Stimulated activated CD4-positive, alpha-beta T cell treated with anti-CD3 and anti-CD28 coated beads, Interleukin-4, amount 100 ng/mL, for 4 hours (primary cell): ENCODE measurements around the gene PCDH9.

Experiments used
- DNase-seq, 2 experiments: peaks; one replicate each; pipeline ENCODE4 v3.0.0-alpha.2; 2020

PCDH9 gene

DNA sequence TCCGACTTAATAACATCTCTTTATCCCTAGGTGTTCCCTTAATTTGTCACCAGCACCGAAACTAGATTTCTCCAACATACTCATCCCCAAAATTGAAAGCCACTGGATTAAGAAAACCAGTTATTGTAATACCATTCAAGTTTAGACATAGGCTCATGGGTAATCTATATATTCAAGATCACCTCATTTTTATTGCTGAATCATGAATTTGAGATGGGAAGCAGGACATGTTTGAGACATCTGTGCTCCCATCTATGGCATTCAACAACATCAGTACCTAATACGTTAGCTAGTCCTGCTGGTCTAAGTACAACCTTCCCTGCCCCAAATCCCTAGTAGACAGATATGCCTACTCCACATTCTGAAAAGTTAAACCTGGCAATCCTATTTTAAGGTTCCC lies 820.6 kb downstream of the PCDH9 start:
- no peak for DNase-seq

DNA sequence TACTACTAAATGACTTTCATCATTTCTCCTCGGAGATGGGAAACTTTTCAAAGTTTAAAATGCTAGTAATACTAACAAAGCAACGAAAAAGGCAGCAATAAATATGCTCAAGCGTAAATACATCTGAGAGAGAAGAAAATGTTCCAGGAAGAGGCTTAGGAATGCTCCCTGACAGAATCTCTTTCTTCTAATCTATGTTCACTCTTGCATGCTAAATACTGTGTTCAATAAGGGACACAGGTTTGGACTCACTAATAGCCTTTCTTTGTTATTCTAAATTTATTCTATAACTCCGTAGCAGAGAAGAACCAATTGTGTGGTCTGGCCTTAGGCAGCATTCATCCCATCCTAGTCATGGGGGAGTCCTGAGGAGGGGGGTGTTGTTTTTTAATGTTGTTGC lies 823.0 kb downstream of the PCDH9 start:
- no peak for DNase-seq

DNA sequence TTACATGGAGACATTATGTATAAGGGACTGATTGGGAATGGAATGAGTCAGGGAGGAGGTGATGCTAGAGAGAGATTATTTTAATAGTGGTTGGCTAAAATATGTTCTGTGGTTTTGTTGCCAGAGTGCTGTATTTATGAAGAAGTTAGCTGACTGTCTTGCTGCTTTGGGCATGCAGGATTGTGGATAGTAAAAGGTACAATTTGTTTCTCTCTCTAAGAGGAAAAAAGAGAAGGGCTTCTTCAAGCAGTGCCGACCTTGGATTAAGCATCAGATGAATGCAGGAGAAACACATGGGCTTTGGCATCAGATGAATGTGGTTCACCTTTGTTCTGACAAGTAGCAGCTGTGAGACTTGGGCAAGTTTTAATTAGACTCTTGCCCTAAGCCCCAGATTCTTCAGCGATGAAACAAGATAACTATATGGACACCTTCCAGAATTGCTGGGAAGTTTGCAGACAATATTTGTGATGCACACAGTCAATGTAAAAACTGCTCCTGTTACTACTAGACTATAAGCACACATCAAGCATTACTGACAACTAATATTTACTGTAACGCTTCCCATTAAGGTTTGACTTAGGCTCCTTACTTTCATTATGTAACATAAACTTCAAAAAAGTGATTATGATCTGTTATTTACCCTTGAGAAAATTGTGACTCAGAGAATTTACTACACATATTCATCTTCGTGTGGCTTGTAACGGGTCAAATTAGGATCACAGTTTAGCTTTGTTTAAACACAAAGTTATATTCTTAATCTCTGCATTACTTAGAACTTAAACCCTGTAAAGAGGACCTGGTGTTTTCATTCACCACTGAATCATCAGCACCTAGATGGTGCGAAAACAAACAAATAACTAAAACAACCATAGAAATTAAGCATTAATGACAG lies 824.0 kb downstream of the PCDH9 start:
- DNase-seq: no peak

DNA sequence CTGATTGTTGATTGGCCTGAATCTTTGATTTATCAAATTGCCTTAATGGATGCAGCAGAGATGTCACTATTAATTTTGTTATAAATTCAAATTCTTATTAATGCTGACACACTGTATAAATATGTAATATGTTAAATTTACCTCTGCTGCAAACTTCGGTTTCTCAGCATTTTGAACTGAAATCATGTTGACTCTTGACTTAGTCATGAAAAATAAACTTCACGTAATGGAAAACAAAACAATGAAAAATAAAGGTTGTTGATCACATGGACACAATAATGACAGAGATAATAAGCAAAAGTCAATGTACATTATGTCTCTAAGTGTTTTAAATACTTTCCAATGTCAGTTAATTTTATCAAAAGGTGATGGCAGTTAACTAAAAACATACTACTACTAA lies 827.6 kb downstream of the PCDH9 start:
- no peak for DNase-seq

DNA sequence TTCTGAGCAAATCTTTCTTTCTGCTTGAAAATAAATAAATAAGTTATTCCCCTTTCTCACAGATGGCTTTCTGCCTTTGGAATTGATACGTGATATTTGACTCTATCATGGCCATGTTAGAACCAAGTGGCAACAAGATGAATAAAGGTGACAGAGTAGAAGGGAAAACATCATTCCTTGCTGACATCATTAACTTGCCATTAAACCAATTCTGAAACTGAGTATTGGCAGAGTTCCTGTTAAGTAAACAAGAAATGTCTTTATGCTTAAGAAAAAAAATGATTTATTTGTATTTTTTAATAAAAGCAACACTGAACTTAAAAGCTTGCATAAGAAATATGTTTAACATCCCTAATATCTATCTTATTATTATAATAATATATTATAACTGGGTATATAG lies 828.1 kb downstream of the PCDH9 start:
- DNase-seq: no peak

DNA sequence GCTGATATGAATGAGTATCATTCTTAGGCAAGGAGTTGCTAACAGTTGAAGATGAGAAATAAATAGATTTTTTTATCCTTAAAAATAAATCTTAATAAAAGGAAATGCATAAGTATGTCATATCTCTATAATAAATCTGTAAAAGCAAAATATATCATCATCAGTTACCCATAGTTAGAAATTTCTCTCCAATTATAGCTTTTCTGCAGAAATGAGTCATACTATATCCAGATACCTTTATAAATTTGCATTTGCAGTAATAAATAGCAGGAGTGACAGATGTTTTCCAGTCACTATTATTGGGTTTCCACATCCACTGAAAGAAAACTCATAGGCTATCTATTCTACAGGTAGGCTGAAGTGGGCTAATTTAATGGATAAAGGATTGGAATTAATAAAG lies 829.8 kb downstream of the PCDH9 start:
- no peak for DNase-seq

DNA sequence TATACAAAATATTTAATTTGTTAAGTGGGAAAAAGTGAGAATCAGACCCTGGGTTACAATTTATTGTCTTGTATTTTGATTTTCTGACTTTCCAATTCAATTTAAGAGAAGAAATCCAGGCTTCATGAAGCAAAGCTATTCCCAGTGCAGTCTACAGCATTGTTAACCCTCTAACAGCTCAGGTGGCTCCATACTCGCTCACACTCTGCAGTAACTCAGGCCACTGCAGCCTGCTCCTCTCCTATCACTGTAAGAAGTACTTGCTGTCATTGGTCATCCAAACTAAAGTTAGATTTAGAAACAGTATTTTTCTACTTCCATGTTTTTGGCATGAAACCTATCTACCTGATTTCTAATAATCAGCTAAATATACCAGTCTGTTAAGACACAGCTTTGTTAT lies 830.3 kb downstream of the PCDH9 start:
- DNase-seq: no peak

DNA sequence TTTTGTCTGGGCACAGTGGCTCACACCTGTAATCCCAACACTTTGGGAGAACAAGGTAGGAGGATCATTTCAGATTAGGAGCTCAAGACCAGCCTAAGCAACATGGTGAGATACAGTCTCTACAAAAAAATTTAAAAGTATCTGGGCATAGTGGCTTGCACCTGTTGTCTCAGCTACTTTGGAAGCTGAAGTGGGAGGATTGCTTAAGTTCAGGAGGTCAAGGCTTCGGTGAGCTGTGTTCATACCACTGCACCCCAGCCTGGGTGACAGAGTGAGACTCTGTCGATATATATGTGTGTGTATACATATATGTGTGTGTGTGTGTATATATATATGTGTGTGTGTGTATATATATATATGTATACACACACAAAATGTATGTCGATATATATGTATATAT lies 833.0 kb downstream of the PCDH9 start:
- DNase-seq: no peak

DNA sequence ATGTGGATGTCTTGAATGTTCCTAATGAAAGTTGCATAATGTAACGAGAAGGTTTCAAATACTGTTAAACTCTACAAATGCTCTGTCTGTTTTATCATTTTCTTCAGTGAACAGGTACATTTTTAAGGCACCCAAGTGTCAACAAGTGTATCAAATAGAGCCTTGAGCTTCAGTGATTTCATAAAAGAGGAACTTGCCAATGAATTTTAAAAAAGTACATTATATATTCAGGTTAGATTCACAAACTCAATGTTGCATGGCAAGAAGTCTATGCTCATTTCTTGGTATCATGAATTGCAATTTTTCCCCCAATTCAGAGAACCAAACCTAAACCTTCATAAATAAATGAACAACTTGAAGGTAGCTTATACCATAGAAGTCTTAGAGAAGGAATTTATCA lies 838.8 kb downstream of the PCDH9 start:
- no peak for DNase-seq

DNA sequence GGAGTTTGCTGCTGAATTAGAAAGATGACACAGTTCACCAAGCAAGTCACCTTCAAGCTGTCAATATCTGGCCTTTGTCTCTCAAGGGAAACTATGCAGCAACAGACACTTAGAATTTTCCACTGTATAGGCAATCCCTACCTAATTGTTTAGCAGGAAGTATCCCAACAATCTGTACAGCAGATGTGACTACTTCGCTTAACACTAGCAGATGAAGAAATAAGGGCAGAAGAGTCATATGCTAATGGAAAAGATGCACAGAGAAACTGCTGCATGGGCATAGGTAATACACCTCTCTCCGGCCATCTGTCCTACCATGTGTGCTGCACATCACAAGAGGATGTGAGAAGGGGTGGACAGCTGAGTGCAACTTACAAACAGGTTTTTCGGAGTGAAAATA lies 851.2 kb downstream of the PCDH9 start:
- no peak for DNase-seq

DNA sequence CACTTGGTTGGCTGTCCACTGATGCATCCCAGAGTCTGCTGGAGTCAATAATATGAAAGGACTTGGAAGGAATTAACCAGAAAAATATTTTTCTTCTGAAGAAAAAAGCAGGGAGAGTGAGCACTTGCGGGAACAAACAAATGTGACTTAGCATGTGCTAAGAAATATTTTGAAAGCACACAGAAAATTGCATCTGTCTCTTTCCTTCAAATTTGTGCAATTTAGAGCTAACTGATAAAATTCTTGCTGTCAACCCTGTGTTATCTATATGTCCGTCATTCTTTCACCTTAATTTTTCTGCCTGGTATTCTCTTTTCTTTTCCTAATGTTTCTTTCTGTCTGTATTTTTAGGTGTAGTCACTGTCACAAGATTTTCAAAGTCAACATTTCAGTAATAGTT lies 852.6 kb downstream of the PCDH9 start:
- DNase-seq: no peak

DNA sequence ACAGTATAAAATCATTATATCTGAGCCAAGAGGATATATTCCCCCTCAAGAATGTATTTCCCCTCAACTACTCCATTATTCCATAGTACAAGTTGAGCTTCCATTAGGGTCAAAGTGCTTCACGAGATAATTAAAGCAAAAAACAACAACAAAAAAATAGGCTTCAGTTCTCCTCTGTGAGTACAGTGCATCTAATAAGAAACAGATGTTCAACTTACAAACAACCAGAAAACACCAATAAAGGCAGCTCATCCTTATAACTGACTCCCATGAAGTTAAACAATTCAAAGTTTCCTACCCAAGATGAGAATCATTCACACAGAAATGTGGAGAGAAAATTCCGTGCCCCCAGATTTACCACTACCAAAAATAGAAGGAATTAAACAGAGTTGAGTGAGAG lies 854.4 kb downstream of the PCDH9 start:
- no peak for DNase-seq

DNA sequence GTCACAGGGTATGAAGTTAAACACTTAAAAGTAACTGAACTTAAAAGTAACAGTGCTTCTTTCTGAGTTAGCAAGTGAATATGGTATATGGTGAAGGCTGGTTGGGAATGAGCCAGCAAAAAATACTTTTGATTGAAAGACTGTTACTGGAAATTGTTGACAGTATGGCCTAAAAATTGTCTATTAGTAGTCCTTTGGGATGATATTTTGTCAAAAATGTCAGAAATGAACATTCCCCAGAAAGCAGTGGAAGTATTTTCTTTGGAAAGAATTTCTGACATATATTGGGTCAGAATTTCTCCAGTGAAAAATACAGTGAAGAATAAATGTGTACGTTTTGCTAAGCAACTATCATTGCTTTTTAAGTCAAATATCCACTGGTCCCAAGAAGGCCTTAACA lies 860.5 kb downstream of the PCDH9 start:
- no peak for DNase-seq

DNA sequence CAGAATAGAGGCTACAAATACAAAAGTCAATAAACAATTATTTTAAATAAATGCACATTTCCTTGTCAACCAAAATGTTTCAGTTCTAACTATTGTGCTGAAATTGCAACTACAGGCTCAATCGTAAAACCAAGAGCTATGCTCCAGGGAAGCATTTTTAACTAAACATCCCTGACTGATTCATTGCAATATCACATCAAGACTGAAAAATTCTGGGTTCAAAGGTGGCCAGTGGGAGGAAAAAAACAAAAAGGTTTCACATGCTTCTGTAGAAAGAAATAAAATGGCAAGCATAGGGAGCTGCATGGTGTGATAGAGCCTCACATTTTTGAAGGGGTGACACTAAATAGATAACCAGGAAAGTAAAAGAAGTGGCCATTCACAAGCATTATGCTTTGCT lies 862.8 kb downstream of the PCDH9 start:
- DNase-seq: no peak

DNA sequence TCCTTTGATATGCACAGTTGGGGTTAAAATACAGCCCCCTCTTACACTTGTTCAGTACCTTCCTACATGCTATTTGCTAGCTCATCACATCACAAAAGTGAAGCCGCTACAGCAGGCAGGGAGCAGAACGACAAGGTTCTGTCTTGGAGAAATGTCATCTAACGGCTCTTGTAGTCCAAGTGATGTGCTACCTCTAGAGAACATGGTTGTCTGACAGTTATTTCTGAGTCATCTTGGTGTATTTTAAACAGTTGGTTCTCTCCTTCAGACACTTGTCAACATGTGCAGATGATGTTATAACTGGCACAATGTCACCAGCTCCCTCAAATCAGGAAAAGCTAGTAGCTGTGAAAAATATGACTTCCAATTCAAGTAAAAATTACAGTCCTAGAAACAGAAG lies 865.0 kb downstream of the PCDH9 start:
- no peak for DNase-seq

DNA sequence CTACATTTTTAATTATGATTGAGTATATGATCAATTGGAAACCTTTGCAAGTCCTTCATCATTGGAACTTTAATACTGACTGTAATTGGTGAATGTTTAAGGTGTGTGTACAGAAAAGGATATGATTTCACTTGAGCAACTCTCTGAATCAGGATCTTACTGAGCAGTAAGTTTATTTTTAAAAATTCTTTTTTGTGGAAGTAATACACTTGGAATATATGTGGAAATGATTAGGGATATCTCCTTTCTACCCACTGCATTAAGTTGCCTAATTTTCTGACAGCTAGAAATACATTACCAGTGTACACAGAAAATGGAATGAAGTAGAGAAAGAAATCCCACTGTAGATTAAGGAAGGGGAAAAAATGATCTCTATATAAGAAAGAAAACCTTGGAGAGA lies 865.8 kb downstream of the PCDH9 start:
- no peak for DNase-seq

DNA sequence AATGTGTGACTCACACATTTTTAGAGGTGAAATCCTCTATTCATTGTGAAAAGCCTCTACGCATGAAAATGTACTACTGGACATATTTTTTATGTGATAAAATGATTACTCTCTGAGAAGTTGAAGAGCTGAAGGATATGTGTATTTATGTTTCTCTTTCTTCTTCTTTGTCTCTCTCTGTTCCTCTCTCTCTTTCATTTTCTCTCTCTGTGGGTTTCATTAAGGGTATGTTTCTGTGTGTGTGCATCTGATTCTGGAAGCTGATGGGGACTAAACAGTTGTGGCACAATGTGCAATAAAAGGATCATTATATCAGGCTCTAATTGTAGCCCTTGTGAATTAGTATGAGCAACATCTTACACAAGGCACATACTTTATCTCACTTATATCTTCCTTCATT lies 867.7 kb downstream of the PCDH9 start:
- DNase-seq: no peak

DNA sequence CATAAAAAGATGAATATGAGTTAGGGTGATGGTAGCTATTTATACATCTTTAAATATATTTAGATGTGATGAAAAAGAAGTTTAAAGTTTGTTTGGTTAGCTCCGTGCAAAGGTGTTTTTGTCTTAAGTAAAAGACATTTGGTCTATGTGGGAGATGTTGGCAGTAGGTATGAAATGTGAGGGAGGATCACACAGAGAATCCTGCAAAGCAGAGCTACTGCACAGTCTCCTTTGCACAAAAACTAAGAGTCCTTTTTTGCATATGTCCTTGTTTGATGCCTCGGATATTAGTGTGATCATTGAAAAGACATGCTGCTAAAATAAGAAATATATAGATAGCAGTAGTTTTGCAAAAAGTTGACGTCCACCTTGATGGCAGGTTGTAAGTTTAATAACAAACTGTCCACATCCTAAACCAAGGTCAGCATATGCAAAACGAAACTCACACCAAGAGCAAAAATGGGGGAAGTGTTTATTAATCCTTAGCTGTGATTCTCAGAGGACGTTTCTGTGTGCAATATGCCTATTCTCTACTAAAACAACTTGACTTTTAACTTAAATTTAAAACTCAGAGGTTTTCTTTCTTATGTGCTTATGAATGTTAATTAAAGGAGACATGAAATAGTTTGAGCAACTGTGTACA lies 870.1 kb downstream of the PCDH9 start:
- DNase-seq: no peak

DNA sequence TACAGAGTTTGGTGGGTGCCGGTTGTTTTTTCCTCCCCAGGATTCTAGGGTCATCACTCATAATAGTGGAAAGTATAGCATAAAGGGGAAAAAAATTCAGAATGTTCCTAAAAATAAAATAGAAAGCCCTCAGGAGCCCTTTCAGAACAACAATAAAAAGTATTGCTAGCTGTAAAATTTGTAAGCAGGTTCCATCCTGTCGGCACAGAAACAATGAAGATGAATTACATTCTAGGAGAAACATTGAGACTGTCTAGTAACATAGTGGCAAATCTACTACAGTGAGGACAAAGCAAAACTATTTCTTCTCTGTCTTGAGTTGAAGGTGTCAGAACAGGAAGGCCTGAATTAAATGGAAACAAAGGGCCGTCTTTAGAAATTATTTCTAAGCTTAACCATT lies 870.7 kb downstream of the PCDH9 start:
- no peak for DNase-seq

DNA sequence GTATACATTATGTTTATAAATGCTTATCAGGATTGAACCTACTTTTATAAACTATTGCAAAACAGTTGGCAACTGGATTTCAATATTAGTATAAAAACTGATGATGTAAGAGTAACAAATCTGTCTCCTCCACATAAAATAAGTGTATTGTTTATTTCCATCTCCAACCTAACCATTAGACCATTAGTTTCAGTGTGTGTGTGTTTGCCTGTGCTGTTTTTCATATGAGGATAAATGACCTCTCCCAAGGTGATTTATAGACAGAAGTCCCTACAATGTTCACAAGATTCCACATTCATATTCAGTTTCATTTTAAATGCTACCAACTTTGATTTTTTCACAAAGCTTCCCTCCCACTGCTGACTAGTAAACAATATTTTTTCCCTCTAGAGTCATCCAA lies 871.6 kb downstream of the PCDH9 start:
- no peak for DNase-seq

DNA sequence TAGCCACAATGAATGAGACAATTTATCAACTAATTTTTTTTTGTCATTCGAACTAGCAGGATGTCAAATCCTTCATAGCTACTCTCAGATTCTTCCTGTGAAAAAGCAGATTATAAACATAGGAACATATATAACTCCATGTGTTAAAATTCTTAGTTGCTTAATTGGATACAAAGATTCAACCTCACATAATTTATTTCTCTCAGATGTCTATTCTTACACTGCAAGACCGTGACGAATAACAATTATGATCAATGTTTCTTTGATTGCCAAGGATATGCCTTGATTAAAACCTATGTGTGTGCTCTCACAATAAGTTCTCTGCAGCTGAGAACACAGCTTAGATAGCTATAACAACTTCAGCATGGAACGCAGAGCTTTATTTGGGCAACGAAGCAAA lies 872.7 kb downstream of the PCDH9 start:
- no peak for DNase-seq

DNA sequence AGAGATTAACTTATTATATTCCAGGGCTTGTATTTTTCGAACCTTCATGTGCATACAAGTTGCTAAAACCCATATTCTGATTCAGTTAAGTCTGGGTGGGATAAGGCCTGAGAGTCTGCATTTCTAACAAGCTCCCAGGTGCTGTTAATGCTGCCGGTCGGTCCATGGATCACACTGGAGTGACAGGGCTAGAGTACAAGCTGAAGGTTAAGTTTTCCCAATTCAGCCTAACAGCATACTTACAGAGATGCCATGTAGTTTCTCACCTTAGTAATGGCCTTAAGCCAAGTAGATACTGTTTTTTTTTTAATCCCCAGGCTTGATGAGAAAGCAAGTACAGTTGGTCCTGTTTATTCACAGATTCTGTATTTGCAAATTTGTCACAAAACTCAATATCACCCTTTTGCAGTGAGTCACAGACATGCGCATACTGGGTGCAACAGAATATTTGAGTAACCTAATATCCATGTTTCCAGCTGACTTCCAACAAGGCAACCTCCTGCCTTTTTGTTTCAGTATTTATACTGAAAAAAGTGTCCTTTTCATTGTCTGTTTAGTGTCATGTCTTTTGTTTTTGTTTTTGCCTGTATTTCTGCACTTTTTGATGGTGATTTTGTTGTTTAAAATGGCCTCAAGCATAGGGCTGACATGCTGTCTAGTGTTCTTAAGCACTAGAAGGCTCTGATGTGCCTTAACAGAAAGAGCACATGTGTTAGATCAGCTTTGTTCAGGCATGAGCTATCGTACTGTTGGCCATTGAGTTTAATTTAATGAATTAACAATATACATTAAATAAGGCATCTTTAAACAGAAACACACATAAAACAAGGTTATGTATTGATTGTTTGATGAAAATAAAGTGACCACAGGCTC lies 875.0 kb downstream of the PCDH9 start:
- no peak for DNase-seq

DNA sequence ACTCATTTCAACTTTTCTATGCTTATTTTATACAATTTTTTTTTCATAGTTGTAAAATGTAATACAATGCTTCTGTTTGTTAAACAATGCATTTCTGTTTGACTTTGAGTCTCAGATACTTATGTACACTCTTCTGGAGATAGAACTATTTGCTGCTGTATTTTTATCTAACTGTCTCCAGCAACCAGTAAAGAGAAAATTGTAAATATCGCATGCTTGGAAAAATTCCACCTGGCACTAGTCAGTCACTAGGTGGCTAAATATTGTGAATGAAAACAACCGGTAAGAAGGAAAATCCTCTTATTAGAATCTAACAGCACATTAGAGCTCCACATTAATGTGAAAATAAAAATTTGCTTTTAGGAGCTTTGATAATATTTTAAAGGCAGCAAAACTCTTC lies 876.5 kb downstream of the PCDH9 start:
- no peak for DNase-seq

DNA sequence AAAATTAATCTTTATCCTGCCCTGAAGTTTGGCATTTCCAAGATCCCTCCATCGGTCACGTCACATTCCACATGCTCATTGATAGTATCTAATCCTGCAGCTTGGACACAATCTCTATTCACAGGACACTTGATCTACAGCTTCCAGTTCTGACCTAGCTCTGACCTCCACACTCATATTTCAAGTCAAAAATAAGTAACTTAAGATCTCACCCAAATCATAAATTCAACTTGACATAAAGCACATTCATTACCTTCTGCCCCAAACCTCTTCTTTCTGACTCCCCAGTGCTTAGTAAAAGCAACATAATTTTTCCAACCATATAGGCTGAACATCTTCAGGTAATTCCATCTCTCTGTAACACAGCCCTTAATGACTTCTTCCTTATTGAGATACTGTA lies 880.2 kb downstream of the PCDH9 start:
- DNase-seq: no peak
